GM12878 (cell line): Measurements from ENCODE around the gene KRTAP10-1. TPM values are rescaled to one million over a fixed set of nuclear protein-coding genes. Genes with fewer than 3 reads are reported as not detected.

Source experiments
- ATAC-seq: fragments of 200-7000 bp; cut with Tn5 transposase; 3 replicates; pipeline ENCODE4 v1.9.1; 2020; ENCODE audit warnings: mild to moderate bottlenecking, moderate library complexity
- BruUV-seq: library from RNA; stranded (reverse); fragments of 400-500 nt; replicated peaks from 2 replicates; lab custom pipeline; 2021; lab: Mats Ljungman, UMichigan
- CTCF ChIA-PET: fragments of 300-600 bp; sonication (Branson Sonifier 250); formaldehyde crosslinking; extraction: SDS; loops from one replicate; lab custom pipeline; 2021; ENCODE audit warnings: inconsistent platforms; lab: Yijun Ruan, JAX
- POLR2A ChIA-PET: fragments of 350-600 bp; formaldehyde crosslinking; extraction: SDS; loops from one replicate; lab custom pipeline; 2021; ENCODE audit warnings: inconsistent platforms; lab: Charles Lee
- RAD21 ChIA-PET: fragments of 300-600 bp; sonication (Branson Sonifier 250); formaldehyde crosslinking; loops from one replicate; lab custom pipeline; 2023; ENCODE audit warnings: antibody characterized with exemption; ENCODE audit not compliant: unreplicated experiment; lab: Charles Lee
- SMC1A ChIA-PET: fragments of 300-600 bp; sonication (Branson Sonifier 250); formaldehyde crosslinking; loops from one replicate; lab custom pipeline; 2023; ENCODE audit not compliant: unreplicated experiment, uncharacterized antibody; lab: Charles Lee
- DNase-seq: peaks from one replicate; pipeline ENCODE4 v3.0.0-alpha.2; 2011; ENCODE audit warnings: low read depth, low spot score
- FAIRE-seq: peaks from 3 replicates; lab custom pipeline; 2011; peaks lifted over from hg19 to GRCh38; lab: Jason Lieb, UNC
- H2AFZ ChIP-seq: 2 replicates; pipeline ENCODE4 v1.6.0; 2011; ENCODE audit warnings: low read depth, low read length, control low read depth; ENCODE audit not compliant: control insufficient read depth
- H3K27ac ChIP-seq: 2 replicates; pipeline ENCODE4 v1.5.1; 2011; ENCODE audit warnings: control low read depth; ENCODE audit not compliant: control insufficient read depth, insufficient read depth
- H3K27me3 ChIP-seq, 2 experiments: replicated peaks in 1 of 2; 2 replicates each; pipeline versions ENCODE4 v1.6.0 to v1.6.1; 2011; ENCODE audit warnings: low read length in 1 of 2; ENCODE audit not compliant: control insufficient read depth in 2 of 2, insufficient read depth in 2 of 2
- H3K36me3 ChIP-seq, 2 experiments: 2 replicates each; pipeline ENCODE4 v1.5.1; 2011; ENCODE audit warnings: low read length in 1 of 2; ENCODE audit not compliant: control insufficient read depth in 2 of 2, insufficient read depth in 2 of 2
- H3K4me1 ChIP-seq: 2 replicates; pipeline ENCODE4 v1.6.1; 2011; ENCODE audit warnings: mild to moderate bottlenecking, low read length, moderate library complexity, mixed read lengths; ENCODE audit not compliant: control insufficient read depth, insufficient read depth
- H3K4me2 ChIP-seq: 2 replicates; pipeline ENCODE4 v1.6.0; 2011; ENCODE audit warnings: control low read depth; ENCODE audit not compliant: control insufficient read depth, insufficient read depth
- H3K4me3 ChIP-seq: fragments of 200-600 bp; sonication (generic); 2 replicates; pipeline ENCODE4 v1.5.1; 2016
- H3K79me2 ChIP-seq: 2 replicates; pipeline ENCODE4 v1.6.0; 2011; ENCODE audit warnings: low read length; ENCODE audit not compliant: control insufficient read depth, insufficient read depth
- H3K9ac ChIP-seq: 2 replicates; pipeline ENCODE4 v1.8.0; 2011; ENCODE audit warnings: low read length, control low read depth, mixed read lengths; ENCODE audit not compliant: control insufficient read depth, insufficient read depth
- H3K9me3 ChIP-seq: replicated peaks from 3 replicates; pipeline ENCODE4 v1.5.1; 2011; ENCODE audit warnings: mild to moderate bottlenecking, low read length; ENCODE audit not compliant: control insufficient read depth, insufficient read depth
- H4K20me1 ChIP-seq: 2 replicates; pipeline ENCODE4 v1.6.0; 2011; ENCODE audit not compliant: control insufficient read depth, insufficient read depth
- CBX3 ChIP-seq: fragments of 200-600 bp; sonication (generic); IDR thresholded peaks from 2 replicates; pipeline ENCODE4 v1.6.1; 2016; ENCODE audit warnings: low read depth, borderline replicate concordance
- FOS ChIP-seq: IDR thresholded peaks from 3 replicates; pipeline ENCODE4 v1.6.1; 2011; ENCODE audit warnings: borderline replicate concordance; ENCODE audit not compliant: insufficient read length; ENCODE audit errors: extremely low read depth
- JUNB ChIP-seq: IDR thresholded peaks from 2 replicates; pipeline ENCODE4 v1.6.1; 2016; ENCODE audit warnings: antibody characterized with exemption, mild to moderate bottlenecking
- MLLT1 ChIP-seq: fragments of 450-650 bp; IDR thresholded peaks from 2 replicates; pipeline ENCODE4 v1.6.1; 2016; ENCODE audit warnings: mild to moderate bottlenecking
- POU2F2 ChIP-seq: IDR thresholded peaks from 3 replicates; pipeline ENCODE4 v1.6.1; 2011; ENCODE audit warnings: low read depth, mild to moderate bottlenecking, low read length, borderline replicate concordance
- PRDM15 ChIP-seq: fragments of 450-650 bp; formaldehyde crosslinking; IDR thresholded peaks from 2 replicates; pipeline ENCODE4 v1.4.0; 2020; ENCODE audit warnings: mild to moderate bottlenecking, moderate library complexity
- ZBTB4 ChIP-seq: fragments of 450-650 bp; formaldehyde crosslinking; IDR thresholded peaks from 2 replicates; pipeline ENCODE4 v1.4.0; 2022; ENCODE audit warnings: mild to moderate bottlenecking, moderate library complexity
- WGBS: methylation state at CpG from one replicate; pipeline ENCODE4 v1.1.6; 2016; ENCODE audit warnings: low lambda C conversion rate; ENCODE audit not compliant: insufficient replicate concordance, insufficient coverage; ENCODE audit errors: missing lambda C conversion rate; 5-methylcytosine and 5-hydroxymethylcytosine counted together
- in situ Hi-C: fragments of 300-500 bp; cut with MboI; formaldehyde crosslinking; loops from 9 replicates; pipeline ENCODE4 v1.14.3; 2018; ENCODE audit warnings: mixed read lengths
- intact Hi-C: fragments of 100-400 bp; cut with micrococcal nuclease; formaldehyde crosslinking; loops from one replicate; pipeline ENCODE4 v1.14.2; 2022; ENCODE audit not compliant: unreplicated experiment
- polyA plus RNA-seq, 11 experiments: library from polyadenylated mRNA; depleted of rRNA in 4 of 11; unstranded in 6 of 11; stranded (reverse) in 5 of 11; fragments of >200 nt; fragmentation: Nextera tagmentation in 4 of 11; fragmentation: Illumina TruSeq in 1 of 11; extraction: Ambion mirVana in 4 of 11; extraction: Trizol in 1 of 11; gene quantifications; 1 replicate in 1 of 11; 2 replicates in 10 of 11; pipeline versions ENCODE4 v1.2.1 to v1.2.3, GENCODE V29; 2011 to 2016; ENCODE audit warnings: inconsistent platforms in 2 of 11, missing spikeins in 2 of 11, low read depth in 1 of 11
- total RNA-seq, 4 experiments: library from RNA; depleted of rRNA in 3 of 4; stranded (reverse); fragments of >200 nt in 3 of 4; fragmentation: Illumina TruSeq in 1 of 4; extraction: Trizol in 1 of 4; gene quantifications; 2 replicates each; pipeline versions ENCODE4 v1.2.1 to v1.2.3, GENCODE V29; 2013 to 2021
- TF ChIP-seq, protein P1 (sequence below): fragments of 450-650 bp; IDR thresholded peaks from 2 replicates; pipeline ENCODE4 v1.6.1; 2016; ENCODE audit warnings: mild to moderate bottlenecking
- TF ChIP-seq, protein P2 (sequence below): fragments of 450-650 bp; formaldehyde crosslinking; IDR thresholded peaks from 2 replicates; pipeline ENCODE4 v1.5.0; 2022; ENCODE audit warnings: mild to moderate bottlenecking, missing genetic modification characterization

Gene KRTAP10-1
- total and polyA plus RNA-seq, 10 of the 15 experiments (the other 5 are each of a cell fraction or from before 2014, with no cell fraction given) = not detected

DNA sequence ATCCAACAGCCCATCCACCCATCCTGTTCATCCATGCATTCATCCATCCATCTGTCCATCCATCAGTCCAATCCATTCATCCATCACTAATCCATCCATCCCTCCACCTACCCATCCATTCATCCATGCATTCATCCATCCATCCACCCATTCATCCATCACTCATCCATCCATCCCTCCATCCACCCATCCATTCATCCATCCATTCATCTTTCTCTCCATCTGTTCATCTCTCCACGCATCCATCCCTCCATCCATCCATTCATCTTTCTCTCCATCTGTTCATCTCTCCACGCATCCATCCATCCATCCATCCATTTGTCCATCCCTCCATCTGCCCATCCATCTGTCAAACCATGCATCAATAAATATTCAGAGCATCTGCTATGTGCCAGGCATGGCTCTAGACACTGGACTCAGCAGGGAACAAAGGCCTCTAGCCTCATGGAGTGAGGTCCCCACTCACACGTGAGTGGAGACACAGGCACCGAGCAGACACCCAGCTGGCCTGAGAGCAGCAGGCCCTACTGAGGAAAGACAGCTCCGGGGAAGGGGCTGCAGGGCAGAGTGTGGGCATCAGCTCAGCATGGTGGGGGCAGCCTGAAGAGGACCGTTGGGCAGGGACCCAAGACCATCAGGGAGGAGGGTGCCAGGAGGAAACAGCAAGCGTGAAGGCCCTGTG, 9.6 kb downstream of the KRTAP10-1 start:
- POLR2A ChIA-PET = no interaction called here
- H3K9ac ChIP-seq = no peak overlapping the region
- no peak overlapping the region for H2AFZ ChIP-seq
- intact Hi-C loops = no loop called here
- CTCF ChIA-PET = no interaction called here
- ATAC-seq (no peak), FAIRE-seq (no peak), DNase-seq (no peak)
- no peak overlapping the region for H3K4me3 ChIP-seq
- no peaks in the 10 kb centered on the region for H3K36me3 ChIP-seq
- in situ Hi-C loops = no loop called here
- no peak overlapping the region for H3K27ac ChIP-seq
- BruUV-seq = no TSS peak
- H3K27me3 ChIP-seq = no peaks in the 10 kb centered on the region
- no peaks in the 10 kb centered on the region for H3K79me2 ChIP-seq
- 38% methylated on average over 7 of the region's 7 CpGs for WGBS
- H4K20me1 ChIP-seq = no peaks in the 10 kb centered on the region
- H3K4me2 ChIP-seq = no peak overlapping the region
- H3K4me1 ChIP-seq = no peaks in the 10 kb centered on the region
- RAD21 ChIA-PET = no interaction called here
- SMC1A ChIA-PET = no interaction called here
- H3K9me3 ChIP-seq = no peaks in the 10 kb centered on the region; the same call in 2 of the 3 replicates
- TF ChIP-seq, protein P1, sequence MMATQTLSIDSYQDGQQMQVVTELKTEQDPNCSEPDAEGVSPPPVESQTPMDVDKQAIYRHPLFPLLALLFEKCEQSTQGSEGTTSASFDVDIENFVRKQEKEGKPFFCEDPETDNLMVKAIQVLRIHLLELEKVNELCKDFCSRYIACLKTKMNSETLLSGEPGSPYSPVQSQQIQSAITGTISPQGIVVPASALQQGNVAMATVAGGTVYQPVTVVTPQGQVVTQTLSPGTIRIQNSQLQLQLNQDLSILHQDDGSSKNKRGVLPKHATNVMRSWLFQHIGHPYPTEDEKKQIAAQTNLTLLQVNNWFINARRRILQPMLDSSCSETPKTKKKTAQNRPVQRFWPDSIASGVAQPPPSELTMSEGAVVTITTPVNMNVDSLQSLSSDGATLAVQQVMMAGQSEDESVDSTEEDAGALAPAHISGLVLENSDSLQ = no peak
- TF ChIP-seq, protein P2, sequence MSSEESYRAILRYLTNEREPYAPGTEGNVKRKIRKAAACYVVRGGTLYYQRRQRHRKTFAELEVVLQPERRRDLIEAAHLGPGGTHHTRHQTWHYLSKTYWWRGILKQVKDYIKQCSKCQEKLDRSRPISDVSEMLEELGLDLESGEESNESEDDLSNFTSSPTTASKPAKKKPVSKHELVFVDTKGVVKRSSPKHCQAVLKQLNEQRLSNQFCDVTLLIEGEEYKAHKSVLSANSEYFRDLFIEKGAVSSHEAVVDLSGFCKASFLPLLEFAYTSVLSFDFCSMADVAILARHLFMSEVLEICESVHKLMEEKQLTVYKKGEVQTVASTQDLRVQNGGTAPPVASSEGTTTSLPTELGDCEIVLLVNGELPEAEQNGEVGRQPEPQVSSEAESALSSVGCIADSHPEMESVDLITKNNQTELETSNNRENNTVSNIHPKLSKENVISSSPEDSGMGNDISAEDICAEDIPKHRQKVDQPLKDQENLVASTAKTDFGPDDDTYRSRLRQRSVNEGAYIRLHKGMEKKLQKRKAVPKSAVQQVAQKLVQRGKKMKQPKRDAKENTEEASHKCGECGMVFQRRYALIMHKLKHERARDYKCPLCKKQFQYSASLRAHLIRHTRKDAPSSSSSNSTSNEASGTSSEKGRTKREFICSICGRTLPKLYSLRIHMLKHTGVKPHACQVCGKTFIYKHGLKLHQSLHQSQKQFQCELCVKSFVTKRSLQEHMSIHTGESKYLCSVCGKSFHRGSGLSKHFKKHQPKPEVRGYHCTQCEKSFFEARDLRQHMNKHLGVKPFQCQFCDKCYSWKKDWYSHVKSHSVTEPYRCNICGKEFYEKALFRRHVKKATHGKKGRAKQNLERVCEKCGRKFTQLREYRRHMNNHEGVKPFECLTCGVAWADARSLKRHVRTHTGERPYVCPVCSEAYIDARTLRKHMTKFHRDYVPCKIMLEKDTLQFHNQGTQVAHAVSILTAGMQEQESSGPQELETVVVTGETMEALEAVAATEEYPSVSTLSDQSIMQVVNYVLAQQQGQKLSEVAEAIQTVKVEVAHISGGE (CRISPR knock-in tag) = no peak
- TF ChIP-seq PRDM15 (CRISPR knock-in tag) (no peak), POU2F2 (no peak), FOS (no peak), CBX3 (no peak), ZBTB4 (CRISPR knock-in tag) (no peak), JUNB (no peak), MLLT1 (no peak)
